T-helper 2 cell (primary cell): ENCODE results near the gene SLCO3A1.

ENCODE experiments used
- DNase-seq, 5 experiments: peaks; one replicate each; pipeline versions ENCODE4 v3.0.0 to v3.0.0-alpha.2; 2012 to 2022
- total RNA-seq, 2 donors: gene quantifications; one replicate each; lab custom pipeline; 2026; lab: John Stamatoyannopoulos, UW

The SLCO3A1 gene
- 45.1 to 47.1 reads per million in 2 donors for total RNA-seq

DNA sequence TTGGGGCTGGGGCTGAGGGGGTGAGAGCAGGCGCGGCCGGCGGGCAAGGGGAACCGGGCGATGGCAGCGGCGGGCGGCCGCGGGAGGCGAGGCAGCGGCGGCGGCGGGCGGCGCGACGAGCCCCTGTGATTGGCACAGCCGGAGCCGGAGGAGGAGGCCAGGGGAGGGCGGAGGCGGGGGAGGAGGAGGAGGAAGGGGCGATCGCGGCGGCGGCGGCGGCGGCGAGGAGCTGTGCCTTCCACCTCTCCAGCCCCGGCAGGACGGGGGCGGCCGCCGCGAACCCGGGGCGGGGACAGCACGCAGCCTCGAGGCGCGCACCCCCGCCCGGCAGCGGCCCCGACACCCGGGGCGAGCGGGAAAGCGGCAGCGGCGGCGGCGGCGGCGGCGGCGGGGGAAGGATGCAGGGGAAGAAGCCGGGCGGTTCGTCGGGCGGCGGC, at the start of gene SLCO3A1:
Gene SLCO3A1 (plus strand): TSS at position 198 of the 437 bp plus-strand sequence.
- DNase-seq: peak; percentile 37 to 84 (median 73)

GRCh38 chr15:91807122-91807521, 46.4 kb upstream of the SLCO3A1 start:
- no peak for DNase-seq

DNA sequence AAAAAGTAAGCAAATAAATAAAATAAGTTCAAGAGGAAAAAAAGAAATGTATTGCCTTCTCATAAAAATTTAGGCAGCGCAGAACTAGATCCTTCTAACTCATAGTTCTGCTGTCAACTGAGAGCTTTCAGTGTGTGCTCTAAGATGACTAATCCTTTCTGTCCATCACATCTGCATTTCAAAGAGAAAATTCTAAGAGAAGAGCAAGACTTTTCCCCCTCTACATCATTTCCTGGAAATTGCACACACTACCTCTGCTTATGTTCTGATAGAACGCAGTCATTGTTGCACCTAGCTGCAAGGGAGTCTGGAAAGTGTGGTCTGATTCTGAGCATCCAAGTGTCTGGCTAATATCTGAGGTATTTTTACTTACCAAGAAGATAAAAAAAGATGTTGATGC, 39.6 kb upstream of the SLCO3A1 start:
- no peak for DNase-seq

- no peak for DNase-seq
Observed at GRCh38 chr15:91816942-91817341, 36.6 kb upstream of the SLCO3A1 start.

GRCh38 chr15:91821458-91821857, 32.0 kb upstream of the SLCO3A1 start:
- DNase-seq: no peak

DNA sequence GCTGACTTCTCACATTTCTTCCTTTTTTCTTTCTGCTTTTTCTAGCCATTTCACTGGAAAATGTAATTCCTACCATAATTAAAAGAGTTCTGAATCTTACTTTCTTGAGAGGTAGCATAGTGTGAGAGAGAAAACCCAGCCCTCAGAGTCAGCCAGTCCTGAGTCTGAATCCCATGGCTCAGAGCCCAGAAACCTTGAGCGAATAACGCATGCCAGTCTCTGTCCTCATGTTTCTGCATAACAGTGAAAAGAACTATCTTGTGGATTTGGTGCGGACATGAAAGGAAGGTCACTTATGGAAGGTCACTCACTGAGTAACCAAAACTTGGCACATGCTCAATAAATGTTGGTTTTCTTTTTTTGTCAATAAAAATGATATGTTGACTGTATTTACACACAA, 29.3 kb upstream of the SLCO3A1 start:
- no peak for DNase-seq

- DNase-seq: no peak
Observed at GRCh38 chr15:91826443-91826842, 27.1 kb upstream of the SLCO3A1 start.

- no peak for DNase-seq
Observed at GRCh38 chr15:91833056-91833455, 20.5 kb upstream of the SLCO3A1 start.

- no peak for DNase-seq
Observed at GRCh38 chr15:91839867-91840266, 13.6 kb upstream of the SLCO3A1 start.

- DNase-seq: no peak
Observed at GRCh38 chr15:91841861-91842260, 11.6 kb upstream of the SLCO3A1 start.

- DNase-seq: no peak
Observed at GRCh38 chr15:91844341-91844740, 9.2 kb upstream of the SLCO3A1 start.

DNA sequence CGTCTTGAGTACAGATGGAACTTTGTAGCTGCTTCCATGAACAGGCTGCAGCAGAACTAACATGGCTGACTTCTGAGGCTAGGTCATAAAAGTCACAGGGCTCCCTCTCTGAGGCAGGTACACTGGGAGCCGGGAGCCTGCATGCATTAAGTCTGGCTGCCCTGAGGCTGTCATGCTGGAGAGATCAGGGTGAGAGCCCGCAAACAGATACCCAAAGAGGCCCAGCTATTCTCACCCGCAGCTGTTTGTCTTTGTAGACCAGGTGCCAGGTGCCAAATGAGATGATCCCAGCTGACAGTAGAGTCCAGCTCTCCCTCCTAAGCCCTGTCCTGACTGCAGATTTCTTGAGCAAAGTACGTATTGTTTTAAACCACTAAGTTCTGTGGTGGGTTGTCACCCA, 8.6 kb upstream of the SLCO3A1 start:
- DNase-seq: no peak

GRCh38 chr15:91845720-91846119, 7.8 kb upstream of the SLCO3A1 start:
- no peak for DNase-seq

DNA sequence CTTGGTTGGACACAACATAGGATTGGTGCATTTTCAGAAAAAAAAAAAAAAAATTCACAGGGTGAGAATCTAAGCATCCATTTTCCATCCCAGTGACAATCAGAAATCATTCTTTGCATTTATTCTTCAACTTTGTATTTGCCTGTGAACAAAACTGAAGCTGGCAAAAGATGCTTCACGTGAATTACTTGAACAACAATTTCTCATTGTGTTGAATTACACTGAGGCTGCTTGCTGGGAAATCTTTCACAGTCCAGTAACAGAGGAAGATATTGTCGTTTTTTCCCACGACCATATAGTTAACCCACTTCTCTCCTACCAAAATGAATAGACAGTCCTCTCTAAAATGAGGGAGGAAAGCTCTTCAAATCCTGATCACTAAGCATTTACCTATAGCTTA, 4.3 kb upstream of the SLCO3A1 start:
- DNase-seq: no peak

GRCh38 chr15:91849749-91850161, 3.8 kb upstream of the SLCO3A1 start:
- peak in 2 of 5 experiments; percentile 36 to 49 for DNase-seq

DNA sequence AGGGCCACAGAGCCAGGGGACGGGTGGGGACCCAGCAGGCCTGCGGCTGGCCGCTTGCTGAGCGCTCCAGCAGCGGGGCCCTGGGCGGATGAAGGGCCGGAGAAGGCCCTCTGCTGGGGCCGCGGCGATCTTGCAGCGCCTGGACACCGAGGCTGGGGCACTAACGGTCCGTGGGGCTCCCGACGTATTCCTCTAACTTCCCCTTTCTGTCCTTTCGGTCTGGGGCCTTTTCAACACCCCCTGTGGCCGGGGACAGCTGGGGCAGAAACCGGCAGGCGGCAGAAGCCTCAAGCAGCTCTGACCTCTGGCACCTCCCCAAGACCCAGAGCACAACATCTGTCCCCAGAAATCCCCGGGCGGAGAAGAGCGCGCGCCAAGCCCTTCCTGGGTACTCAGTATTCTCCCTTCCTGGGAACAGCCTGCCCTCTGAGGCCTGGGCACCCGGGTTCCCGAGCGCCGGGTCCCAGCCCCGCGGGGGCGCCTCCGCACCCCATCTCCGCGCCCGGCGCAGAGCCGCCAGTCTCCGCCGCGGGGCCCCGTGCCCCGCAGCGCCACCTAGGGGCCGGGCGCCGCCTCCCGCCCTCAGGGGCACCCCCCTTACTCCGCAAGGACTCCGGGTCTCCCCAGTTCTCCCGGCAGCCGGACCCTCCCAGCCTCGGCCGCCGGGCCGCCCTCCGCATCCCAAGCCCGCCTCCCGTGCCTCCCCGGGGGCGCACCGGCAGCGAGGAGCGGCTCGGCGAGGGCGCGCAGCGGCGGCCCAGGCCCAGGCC, 582 bp upstream of the SLCO3A1 start:
- peak; percentile 65 to 80 (median 68) for DNase-seq

- peak in 4 of 5 experiments; percentile 22 to 56 (median 35) for DNase-seq
Observed at GRCh38 chr15:91853948-91854638, 585 bp downstream of the SLCO3A1 start.

- DNase-seq: peak in 2 of 5 experiments; percentile 22 to 55
Observed at GRCh38 chr15:91854639-91854990, 1.1 kb downstream of the SLCO3A1 start.

GRCh38 chr15:91855241-91855640, 1.7 kb downstream of the SLCO3A1 start:
- DNase-seq: no peak

DNA sequence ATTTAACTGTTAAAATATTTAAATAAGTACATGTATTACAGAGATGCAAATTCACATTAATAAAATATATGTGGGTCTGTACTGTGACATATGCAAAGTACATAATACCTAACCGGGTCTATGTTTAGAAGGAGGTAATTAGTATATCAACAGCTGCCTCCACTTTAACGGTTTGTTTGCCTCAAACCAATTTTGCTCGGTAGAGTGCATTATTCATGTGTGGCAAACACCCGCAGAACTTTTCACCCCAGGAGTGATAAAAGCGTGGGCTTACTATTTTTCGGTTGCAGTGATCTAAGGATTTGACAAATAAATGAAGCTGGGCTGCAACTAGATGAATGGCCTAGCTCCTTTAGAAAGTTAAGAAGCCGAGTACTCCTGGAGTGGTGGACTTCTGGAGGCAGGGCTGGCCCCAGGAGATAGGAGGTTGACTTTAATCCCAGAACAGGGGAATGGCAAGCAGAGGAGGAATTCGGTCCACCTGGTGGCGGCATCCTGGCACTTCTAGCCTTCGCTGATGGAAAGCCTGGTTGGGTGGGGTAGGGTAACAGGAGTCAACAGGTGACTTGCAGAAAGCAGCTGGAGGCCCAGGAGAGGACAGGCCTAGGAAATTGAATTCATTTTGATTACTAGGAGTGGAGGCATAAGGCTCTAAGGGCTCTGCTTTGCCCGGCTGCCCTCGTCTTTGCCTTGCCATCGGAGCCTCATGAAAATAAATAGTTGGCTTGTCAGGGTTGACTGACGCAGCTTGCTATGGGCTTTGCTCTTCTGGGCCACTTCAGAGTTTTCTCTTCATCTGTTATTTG, 2.4 kb downstream of the SLCO3A1 start:
- peak in 2 of 5 experiments; percentile 24 to 54 for DNase-seq

DNA sequence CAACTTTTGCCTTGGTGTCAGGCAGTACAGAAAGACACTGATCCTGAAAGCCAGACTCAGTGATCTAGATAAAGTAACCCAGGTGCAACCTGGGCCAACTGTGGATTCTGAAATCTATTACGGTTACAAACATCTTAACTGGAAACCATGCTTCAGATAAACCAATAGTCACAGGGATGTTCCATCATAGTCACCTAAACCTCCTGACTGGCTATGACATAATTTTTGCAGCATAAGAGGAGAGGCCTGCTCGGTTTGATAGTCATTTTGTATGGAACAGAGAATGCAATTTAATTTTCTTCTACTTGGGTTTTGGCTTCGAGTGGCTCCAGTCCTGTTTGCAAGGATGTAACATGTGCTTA, 3.7 kb downstream of the SLCO3A1 start:
- DNase-seq: peak in 1 of 5 experiments; percentile 55

- DNase-seq: peak in 3 of 5 experiments; percentile 39 to 94 (median 88)
Observed at GRCh38 chr15:91857772-91858171, 4.3 kb downstream of the SLCO3A1 start.

GRCh38 chr15:91860498-91860897, 7.0 kb downstream of the SLCO3A1 start:
- no peak for DNase-seq
